ENCODE data around the gene FBXO40. TPM values are rescaled to one million over a fixed set of nuclear protein-coding genes. Genes with fewer than 3 reads are reported as not detected.

FBXO40 gene
- total and polyA plus RNA-seq, 4 donors = 0.06 to 0.10 (median 0.09) TPM; not detected in 1

DNA sequence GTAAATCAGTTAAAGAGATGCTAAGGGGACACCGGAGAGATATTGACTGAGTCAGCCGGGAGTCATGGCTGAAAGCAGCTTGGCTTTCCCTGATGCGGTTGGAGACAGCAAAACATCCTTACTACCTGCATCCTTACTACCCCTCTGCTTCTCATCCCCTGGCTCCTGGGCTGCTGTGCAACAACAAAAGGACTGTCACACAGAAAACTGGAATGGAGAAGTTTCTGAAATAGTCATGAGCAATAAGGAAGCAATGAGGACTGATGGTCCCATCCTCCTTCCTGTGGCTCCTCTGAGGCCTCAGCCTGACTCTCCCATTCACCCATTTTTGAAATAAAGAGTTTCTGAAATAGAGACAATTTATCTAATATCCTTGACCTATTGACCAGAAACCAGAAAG lies 66.4 kb downstream of the FBXO40 start:
- Histone ChIP-seq H3K4me3 (ENCODE audit: low read depth, low read length) (no peak overlapping the region), H3K27me3 (ENCODE audit: control insufficient read depth, insufficient read depth, low read length) (no peaks in the 10 kb centered on the region), H3K9me3 (ENCODE audit: control insufficient read depth, insufficient read depth, low read length) (no peaks in the 10 kb centered on the region), H3K4me1 (ENCODE audit: control insufficient read depth, insufficient read depth, low read length) (no peaks in the 10 kb centered on the region), H3K36me3 (ENCODE audit: control insufficient read depth, insufficient read depth, low read length) (peaks cover 8% of the 10 kb centered on the region), H3K27ac (ENCODE audit: low read depth, low read length) (no peak overlapping the region)
- no peak for DNase-seq (ENCODE audit: low read depth in 4 of 6, low spot score in 6 of 6)
- WGBS (ENCODE audit: insufficient coverage) = no CpG with 5 or more reads among the region's 3 CpGs

DNA sequence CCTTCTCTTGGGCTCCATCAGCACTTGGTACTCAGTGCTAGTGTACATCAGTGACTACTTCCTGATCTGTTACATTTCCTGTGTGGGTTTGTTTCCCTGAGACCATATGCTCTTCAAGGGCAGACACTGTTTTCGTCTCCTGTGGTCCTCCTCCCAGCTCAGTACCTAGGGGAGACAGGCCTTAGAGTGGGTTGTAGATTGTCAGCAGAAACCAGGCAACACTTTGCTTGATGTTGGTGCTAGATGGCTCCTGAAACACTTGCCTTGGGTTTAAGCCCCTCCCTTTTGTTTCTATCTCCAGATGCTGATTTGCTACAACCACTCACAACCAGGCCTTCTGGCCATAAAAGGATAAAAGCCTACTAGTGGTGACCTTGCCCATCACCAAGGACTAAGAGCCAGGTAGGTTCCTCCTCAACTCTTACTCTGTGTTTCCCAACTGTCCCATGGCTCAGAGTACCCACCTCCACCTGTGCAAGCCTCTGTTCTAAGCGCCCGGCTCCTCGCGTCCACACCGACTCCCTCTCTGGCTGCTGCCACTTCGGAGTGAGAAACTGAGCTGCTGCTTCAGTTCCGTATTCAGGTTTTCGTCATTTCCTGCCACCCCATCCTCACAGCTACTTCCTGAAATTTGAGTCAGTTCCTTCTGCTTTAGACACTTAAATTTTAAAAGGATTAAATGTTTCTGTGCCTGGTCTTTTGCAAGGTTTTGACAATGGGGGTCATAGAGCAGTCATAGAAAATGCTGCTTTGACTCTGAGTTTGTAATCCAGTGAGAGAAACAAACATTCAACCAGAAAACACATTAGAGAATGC lies 67.4 kb downstream of the FBXO40 start, which contains the start of gene HCLS1:
HCLS1 (minus strand) TSS at position 548 of the 816 bp plus-strand sequence. CDS start 2,556 bp downstream, outside the sequence.
- no peak within 1 kb of the TSS for H3K4me3 ChIP-seq (ENCODE audit: low read depth, low read length)

DNA sequence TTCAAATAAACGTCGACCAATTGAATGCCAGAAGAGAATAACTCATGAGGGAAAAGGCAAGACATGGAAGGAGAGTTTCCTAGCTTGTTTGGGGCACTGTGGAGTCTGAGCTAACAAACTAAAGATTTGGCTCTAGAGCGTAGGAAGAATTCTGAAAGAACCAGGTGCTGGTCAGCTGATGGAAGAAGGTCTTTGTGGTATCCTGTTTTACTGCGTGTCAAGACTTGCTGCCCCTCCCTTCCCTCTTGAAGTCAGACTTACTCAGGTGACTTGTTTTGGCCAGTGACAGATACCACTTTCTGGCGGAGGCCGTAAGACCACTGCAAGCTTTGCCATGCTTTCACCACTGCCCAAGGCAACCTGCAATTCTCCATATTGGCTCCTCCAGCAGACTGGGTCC lies 68.2 kb downstream of the FBXO40 start:
- H3K27ac ChIP-seq (ENCODE audit: low read depth, low read length) = no peak overlapping the region
- H3K4me3 ChIP-seq (ENCODE audit: low read depth, low read length) = no peak overlapping the region
- no peaks in the 10 kb centered on the region for H3K4me1 ChIP-seq (ENCODE audit: control insufficient read depth, insufficient read depth, low read length)
- H3K36me3 ChIP-seq (ENCODE audit: control insufficient read depth, insufficient read depth, low read length) = peaks cover 18% of the 10 kb centered on the region
- H3K9me3 ChIP-seq (ENCODE audit: control insufficient read depth, insufficient read depth, low read length) = no peaks in the 10 kb centered on the region
- H3K27me3 ChIP-seq (ENCODE audit: control insufficient read depth, insufficient read depth, low read length) = no peaks in the 10 kb centered on the region
- WGBS (ENCODE audit: insufficient coverage) = 91% methylated on average over 5 of the region's 6 CpGs
- no peak for DNase-seq (ENCODE audit: low read depth in 4 of 6, low spot score in 6 of 6)

More for the DNA sequence above, 67.4 kb downstream of the FBXO40 start, which contains the start of gene HCLS1:
- Histone ChIP-seq H3K36me3 (ENCODE audit: control insufficient read depth, insufficient read depth, low read length) (peaks cover 12% of the 10 kb centered on the region), H3K9me3 (ENCODE audit: control insufficient read depth, insufficient read depth, low read length) (no peaks in the 10 kb centered on the region), H3K27me3 (ENCODE audit: control insufficient read depth, insufficient read depth, low read length) (no peaks in the 10 kb centered on the region), H3K27ac (ENCODE audit: low read depth, low read length) (no peak within 1 kb of the TSS), H3K4me1 (ENCODE audit: control insufficient read depth, insufficient read depth, low read length) (no peaks in the 10 kb centered on the region)
- 92% methylated on average over 8 of the region's 9 CpGs for whole genome bisulfite sequencing (ENCODE audit: insufficient coverage)
- no peak for DNase-seq (ENCODE audit: low read depth in 4 of 6, low spot score in 6 of 6)

DNA sequence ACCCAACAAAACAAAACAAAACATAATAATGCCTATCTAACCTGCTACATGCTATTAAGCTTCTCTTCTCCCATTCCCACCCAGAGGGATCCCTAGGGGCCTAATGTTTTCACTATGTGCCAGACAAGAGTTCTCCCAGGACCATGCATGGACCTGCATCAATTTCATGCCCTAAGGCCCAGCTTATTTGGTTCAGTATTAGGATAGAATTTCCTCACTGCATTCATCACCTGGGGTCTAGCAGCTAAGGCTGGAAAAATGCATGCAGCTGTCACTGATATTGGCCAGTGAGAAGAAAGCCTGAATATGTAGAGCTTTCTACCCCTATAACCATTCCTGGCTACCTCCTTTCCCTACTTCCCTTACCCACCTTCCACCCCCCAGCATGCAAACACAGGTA lies 69.6 kb downstream of the FBXO40 start:
- DNase-seq (ENCODE audit: low read depth in 4 of 6, low spot score in 6 of 6) = no peak
- H3K36me3 ChIP-seq (ENCODE audit: control insufficient read depth, insufficient read depth, low read length) = peaks cover 22% of the 10 kb centered on the region
- H3K9me3 ChIP-seq (ENCODE audit: control insufficient read depth, insufficient read depth, low read length) = no peaks in the 10 kb centered on the region
- no peak overlapping the region for H3K27ac ChIP-seq (ENCODE audit: low read depth, low read length)
- H3K4me3 ChIP-seq (ENCODE audit: low read depth, low read length) = no peak overlapping the region
- no peaks in the 10 kb centered on the region for H3K27me3 ChIP-seq (ENCODE audit: control insufficient read depth, insufficient read depth, low read length)
- no peaks in the 10 kb centered on the region for H3K4me1 ChIP-seq (ENCODE audit: control insufficient read depth, insufficient read depth, low read length)

DNA sequence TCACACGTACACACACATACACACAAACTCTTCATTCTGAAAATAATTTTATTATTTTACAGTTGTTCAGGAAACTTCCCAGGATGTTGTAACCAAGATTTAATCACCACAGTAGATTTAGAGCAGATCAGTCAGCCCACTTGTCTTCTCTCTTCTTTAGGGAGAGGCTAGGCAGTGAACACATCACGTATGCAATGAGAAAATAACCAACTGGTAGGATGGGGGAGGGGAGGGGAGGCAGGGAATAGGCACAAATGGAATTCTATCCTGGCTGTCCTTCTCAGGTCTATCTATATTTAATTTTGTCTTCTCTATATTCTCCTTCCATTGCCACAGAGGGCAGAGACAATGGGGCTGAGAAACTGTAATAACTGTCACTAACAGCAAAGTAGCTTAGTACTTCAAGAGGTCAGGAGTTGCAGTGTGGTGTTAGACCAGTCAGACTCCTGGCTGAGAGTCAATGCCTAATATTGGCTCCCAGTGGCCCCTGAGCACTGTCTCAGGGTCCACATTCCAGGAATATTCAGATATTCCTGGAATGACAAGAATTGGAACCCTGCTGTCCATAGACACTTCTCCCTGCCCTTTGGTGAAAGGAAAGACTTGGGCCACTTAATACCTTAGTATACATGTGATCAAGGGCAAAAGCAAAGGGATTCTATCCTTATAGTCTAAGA lies 70.1 kb downstream of the FBXO40 start:
- no CpG with 5 or more reads among the region's 2 CpGs for WGBS (ENCODE audit: insufficient coverage)
- no peaks in the 10 kb centered on the region for H3K27me3 ChIP-seq (ENCODE audit: control insufficient read depth, insufficient read depth, low read length)
- no peaks in the 10 kb centered on the region for H3K4me1 ChIP-seq (ENCODE audit: control insufficient read depth, insufficient read depth, low read length)
- peaks cover 28% of the 10 kb centered on the region for H3K36me3 ChIP-seq (ENCODE audit: control insufficient read depth, insufficient read depth, low read length)
- no peak overlapping the region for H3K4me3 ChIP-seq (ENCODE audit: low read depth, low read length)
- H3K27ac ChIP-seq (ENCODE audit: low read depth, low read length) = no peak overlapping the region
- H3K9me3 ChIP-seq (ENCODE audit: control insufficient read depth, insufficient read depth, low read length) = no peaks in the 10 kb centered on the region
- no peak for DNase-seq (ENCODE audit: low read depth in 4 of 6, low spot score in 6 of 6)

DNA sequence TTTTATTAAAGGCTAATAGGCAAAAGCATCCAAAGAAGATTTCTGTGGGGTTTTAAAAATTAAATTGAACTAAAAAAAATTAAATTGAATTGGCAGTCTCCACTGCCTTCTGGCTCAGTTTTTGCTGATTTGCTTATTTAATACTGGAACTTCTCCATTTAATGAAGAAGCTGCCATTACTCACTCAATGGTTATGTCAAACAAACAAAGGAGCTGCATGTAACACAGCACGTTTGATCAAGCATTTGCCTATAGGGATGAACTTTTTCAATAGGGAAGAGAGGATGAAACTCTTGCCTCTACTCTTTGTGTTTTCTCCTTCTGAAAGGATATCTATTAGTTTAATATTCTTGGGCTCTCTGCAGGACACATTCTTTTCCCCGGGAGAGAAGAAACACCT lies 72.3 kb downstream of the FBXO40 start:
- no CpG with 5 or more reads among the region's 2 CpGs for WGBS (ENCODE audit: insufficient coverage)
- H3K27ac ChIP-seq (ENCODE audit: low read depth, low read length) = no peak overlapping the region
- no peak overlapping the region for H3K4me3 ChIP-seq (ENCODE audit: low read depth, low read length)
- no peaks in the 10 kb centered on the region for H3K9me3 ChIP-seq (ENCODE audit: control insufficient read depth, insufficient read depth, low read length)
- H3K27me3 ChIP-seq (ENCODE audit: control insufficient read depth, insufficient read depth, low read length) = no peaks in the 10 kb centered on the region
- DNase-seq (ENCODE audit: low read depth in 4 of 6, low spot score in 6 of 6) = no peak
- peaks cover 32% of the 10 kb centered on the region for H3K36me3 ChIP-seq (ENCODE audit: control insufficient read depth, insufficient read depth, low read length)
- H3K4me1 ChIP-seq (ENCODE audit: control insufficient read depth, insufficient read depth, low read length) = no peaks in the 10 kb centered on the region

DNA sequence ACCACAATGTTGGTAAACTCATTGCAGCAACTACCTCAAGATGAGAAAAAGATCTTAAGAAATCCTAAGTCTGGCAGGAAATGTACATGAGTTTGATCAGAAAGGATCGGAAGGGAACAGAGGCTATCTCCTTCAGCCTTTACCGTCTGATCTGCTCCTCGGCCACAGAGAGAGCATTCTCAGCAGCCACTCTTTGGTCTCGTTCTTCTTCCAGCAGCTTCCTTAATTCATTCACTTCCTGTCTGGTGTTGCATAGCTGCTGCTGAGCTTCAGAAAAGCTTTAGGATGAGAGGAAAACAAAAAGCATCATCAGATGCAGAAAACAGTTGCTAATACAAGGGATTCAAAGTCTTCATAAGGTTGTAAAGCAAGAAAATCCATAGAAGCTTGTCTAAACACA lies 74.2 kb downstream of the FBXO40 start:
- H3K27me3 ChIP-seq (ENCODE audit: control insufficient read depth, insufficient read depth, low read length) = no peaks in the 10 kb centered on the region
- peaks cover 32% of the 10 kb centered on the region for H3K36me3 ChIP-seq (ENCODE audit: control insufficient read depth, insufficient read depth, low read length)
- H3K4me1 ChIP-seq (ENCODE audit: control insufficient read depth, insufficient read depth, low read length) = no peaks in the 10 kb centered on the region
- H3K4me3 ChIP-seq (ENCODE audit: low read depth, low read length) = no peak overlapping the region
- no peak for DNase-seq (ENCODE audit: low read depth in 4 of 6, low spot score in 6 of 6)
- WGBS (ENCODE audit: insufficient coverage) = 100% methylated on average over 3 of the region's 4 CpGs
- H3K27ac ChIP-seq (ENCODE audit: low read depth, low read length) = no peak overlapping the region
- H3K9me3 ChIP-seq (ENCODE audit: control insufficient read depth, insufficient read depth, low read length) = no peaks in the 10 kb centered on the region

DNA sequence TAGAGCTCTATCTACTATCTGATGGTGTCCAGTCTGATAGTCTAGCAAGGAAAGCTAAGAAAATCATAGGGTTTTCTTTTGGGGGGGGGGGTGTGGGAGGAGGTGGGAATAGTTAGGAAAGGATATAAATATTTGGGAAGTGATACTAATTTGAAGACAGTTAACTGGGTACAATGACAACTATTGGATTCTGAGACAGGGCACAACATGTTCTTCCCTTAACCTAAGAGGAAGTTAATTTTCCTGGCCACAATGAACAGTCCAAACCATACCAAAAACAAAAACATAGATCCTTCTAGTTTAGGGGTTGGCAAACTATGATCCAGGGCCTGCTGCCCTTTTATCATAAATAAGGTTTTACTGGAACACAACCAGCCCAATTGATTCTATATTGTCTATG lies 77.5 kb downstream of the FBXO40 start:
- no peaks in the 10 kb centered on the region for H3K27me3 ChIP-seq (ENCODE audit: control insufficient read depth, insufficient read depth, low read length)
- H3K9me3 ChIP-seq (ENCODE audit: control insufficient read depth, insufficient read depth, low read length) = no peaks in the 10 kb centered on the region
- no peak overlapping the region for H3K27ac ChIP-seq (ENCODE audit: low read depth, low read length)
- H3K4me1 ChIP-seq (ENCODE audit: control insufficient read depth, insufficient read depth, low read length) = no peaks in the 10 kb centered on the region
- peaks cover 24% of the 10 kb centered on the region for H3K36me3 ChIP-seq (ENCODE audit: control insufficient read depth, insufficient read depth, low read length)
- DNase-seq (ENCODE audit: low read depth in 4 of 6, low spot score in 6 of 6) = no peak
- no peak overlapping the region for H3K4me3 ChIP-seq (ENCODE audit: low read depth, low read length)

DNA sequence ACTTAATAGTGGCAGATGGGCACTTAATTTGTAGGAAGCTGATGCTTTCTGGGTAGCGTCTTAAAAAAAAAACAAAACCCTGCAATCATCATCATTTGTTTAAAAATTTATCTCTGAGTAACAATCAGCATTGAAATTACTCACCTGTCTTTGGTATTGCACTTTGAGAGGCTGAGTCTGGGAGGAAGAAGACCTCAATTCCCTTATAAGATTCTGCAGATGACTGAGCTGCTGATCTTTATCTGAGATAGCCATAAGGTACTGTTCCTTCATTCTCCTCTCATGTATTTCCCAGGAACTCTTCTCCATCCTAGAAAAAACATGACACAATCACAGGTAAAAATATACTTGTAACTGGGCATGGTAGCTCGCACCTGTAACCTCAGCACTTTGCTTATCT lies 84.0 kb downstream of the FBXO40 start:
- peaks cover 16% of the 10 kb centered on the region for H3K36me3 ChIP-seq (ENCODE audit: control insufficient read depth, insufficient read depth, low read length)
- no CpG with 5 or more reads among the region's 2 CpGs for WGBS (ENCODE audit: insufficient coverage)
- DNase-seq (ENCODE audit: low read depth in 4 of 6, low spot score in 6 of 6) = no peak

More for the DNA sequence above, 84.0 kb downstream of the FBXO40 start:
- Histone ChIP-seq H3K27ac (ENCODE audit: low read depth, low read length) (no peak overlapping the region), H3K27me3 (ENCODE audit: control insufficient read depth, insufficient read depth, low read length) (no peaks in the 10 kb centered on the region), H3K4me1 (ENCODE audit: control insufficient read depth, insufficient read depth, low read length) (no peaks in the 10 kb centered on the region), H3K4me3 (ENCODE audit: low read depth, low read length) (no peak overlapping the region), H3K9me3 (ENCODE audit: control insufficient read depth, insufficient read depth, low read length) (no peaks in the 10 kb centered on the region)

Data from spinal cord (tissue), 10 donors.